H9 (cell line): ENCODE results near the gene MMP17. TPM values are rescaled to one million over a fixed set of nuclear protein-coding genes. Genes with fewer than 3 reads are reported as not detected.

Experiments
- DNase-seq: peaks from one replicate; pipeline ENCODE4 v3.0.0-alpha.2; 2017
- H2AFZ ChIP-seq: one replicate; pipeline ENCODE4 v1.6.1; 2013; ENCODE audit warnings: mild to moderate bottlenecking, low read length, control low read depth, moderate library complexity
- H2AK5ac ChIP-seq: 2 replicates; pipeline ENCODE4 v1.6.1; 2013; ENCODE audit warnings: low read length, control low read depth, mixed read lengths; ENCODE audit not compliant: insufficient read length
- H2BK120ac ChIP-seq: one replicate; pipeline ENCODE4 v1.6.1; 2013; ENCODE audit warnings: low read depth, mild to moderate bottlenecking, low read length, control low read depth, inconsistent platforms; ENCODE audit not compliant: poor library complexity, severe bottlenecking
- H2BK12ac ChIP-seq: 2 replicates; pipeline ENCODE4 v1.6.1; 2013; ENCODE audit warnings: low read length, control low read depth, mixed read lengths, low read depth; ENCODE audit not compliant: insufficient read length
- H2BK15ac ChIP-seq: 2 replicates; pipeline ENCODE4 v1.6.1; 2013; ENCODE audit warnings: low read depth, low read length, control low read depth
- H2BK20ac ChIP-seq: one replicate; pipeline ENCODE4 v1.6.1; 2013; ENCODE audit warnings: low read depth, mild to moderate bottlenecking, low read length, control low read depth, inconsistent platforms; ENCODE audit not compliant: poor library complexity, severe bottlenecking
- H2BK5ac ChIP-seq: 2 replicates; pipeline ENCODE4 v1.6.1; 2013; ENCODE audit warnings: low read length, control low read depth, mixed read lengths; ENCODE audit not compliant: insufficient read length
- H3K14ac ChIP-seq: 2 replicates; pipeline ENCODE4 v1.6.1; 2013; ENCODE audit warnings: low read length, control low read depth; ENCODE audit not compliant: insufficient read depth
- H3K18ac ChIP-seq: 2 replicates; pipeline ENCODE4 v1.6.1; 2013; ENCODE audit warnings: low read depth, mild to moderate bottlenecking, mixed read lengths, low read length, control low read depth; ENCODE audit not compliant: insufficient read length
- H3K23ac ChIP-seq: 2 replicates; pipeline ENCODE4 v1.6.1; 2013; ENCODE audit warnings: low read length, control low read depth, mixed read lengths, low read depth; ENCODE audit not compliant: insufficient read length
- H3K23me2 ChIP-seq: 2 replicates; pipeline ENCODE4 v1.6.1; 2013; ENCODE audit warnings: low read depth, mild to moderate bottlenecking, mixed read lengths, low read length, control low read depth; ENCODE audit not compliant: insufficient read length, poor library complexity, severe bottlenecking
- H3K27ac ChIP-seq: 2 replicates; pipeline ENCODE4 v1.5.1; 2013; ENCODE audit warnings: low read length, control low read depth, mixed read lengths, low read depth; ENCODE audit not compliant: insufficient read length
- H3K27me3 ChIP-seq: 2 replicates; pipeline ENCODE4 v1.6.1; 2013; ENCODE audit warnings: low read length, control low read depth, inconsistent platforms; ENCODE audit not compliant: insufficient read depth
- H3K4ac ChIP-seq: 2 replicates; pipeline ENCODE4 v1.6.1; 2013; ENCODE audit warnings: low read depth, mild to moderate bottlenecking, control low read depth, inconsistent platforms, low read length, moderate library complexity
- H3K4me1 ChIP-seq: 2 replicates; pipeline ENCODE4 v1.6.1; 2013; ENCODE audit warnings: low read length, control low read depth, inconsistent platforms; ENCODE audit not compliant: insufficient read depth
- H3K4me2 ChIP-seq: 2 replicates; pipeline ENCODE4 v1.6.1; 2013; ENCODE audit warnings: low read length, control low read depth, mixed read lengths; ENCODE audit not compliant: insufficient read length, insufficient read depth
- H3K56ac ChIP-seq: 2 replicates; pipeline ENCODE4 v1.6.1; 2013; ENCODE audit warnings: low read depth, mild to moderate bottlenecking, mixed read lengths, low read length, control low read depth; ENCODE audit not compliant: insufficient read length
- H3K79me1 ChIP-seq: 2 replicates; pipeline ENCODE4 v1.6.1; 2013; ENCODE audit warnings: low read depth, mild to moderate bottlenecking, moderate library complexity, low read length, control low read depth, inconsistent platforms; ENCODE audit not compliant: insufficient read depth, poor library complexity, severe bottlenecking
- H3K79me2 ChIP-seq: 2 replicates; pipeline ENCODE4 v1.6.1; 2013; ENCODE audit warnings: low read length, control low read depth, inconsistent platforms; ENCODE audit not compliant: insufficient read depth
- H3K9ac ChIP-seq: 2 replicates; pipeline ENCODE4 v1.6.1; 2013; ENCODE audit warnings: low read length, control low read depth, mixed read lengths; ENCODE audit not compliant: insufficient read length; ENCODE audit errors: extremely low read depth
- H3K9me3 ChIP-seq: one replicate; pipeline ENCODE4 v1.6.1; 2013; ENCODE audit warnings: low read depth, low read length, inconsistent platforms; ENCODE audit not compliant: control insufficient read depth
- H3T11ph ChIP-seq: one replicate; pipeline ENCODE4 v1.6.1; 2013; ENCODE audit warnings: mild to moderate bottlenecking, low read length, control low read depth, inconsistent platforms
- H4K20me1 ChIP-seq: one replicate; pipeline ENCODE4 v1.6.1; 2013; ENCODE audit not compliant: control insufficient read depth, insufficient read length, insufficient read depth
- H4K5ac ChIP-seq: 2 replicates; pipeline ENCODE4 v1.6.1; 2013; ENCODE audit warnings: low read depth, mild to moderate bottlenecking, mixed read lengths, low read length, control low read depth; ENCODE audit not compliant: insufficient read length
- H4K8ac ChIP-seq: replicated peaks from 2 replicates; pipeline ENCODE4 v1.6.1; 2013; ENCODE audit warnings: low read length, control low read depth, mixed read lengths, low read depth; ENCODE audit not compliant: insufficient read length
- H4K91ac ChIP-seq: 2 replicates; pipeline ENCODE4 v1.6.1; 2013; ENCODE audit warnings: low read depth, mild to moderate bottlenecking, moderate library complexity, mixed read lengths, low read length, control low read depth; ENCODE audit not compliant: insufficient read length
- H3K27ac Mint-ChIP-seq, 3 experiments: 2 replicates in 2 of 3; 3 replicates in 1 of 3; pipeline ENCODE4 v1.8.0; 2020 to 2021; ENCODE audit warnings: mixed read lengths in 3 of 3, mild to moderate bottlenecking in 1 of 3, moderate library complexity in 1 of 3
- H3K27me3 Mint-ChIP-seq: 2 replicates; pipeline ENCODE4 v1.8.0; 2021; ENCODE audit warnings: low read depth, mild to moderate bottlenecking, moderate library complexity, mixed read lengths
- H3K36me3 Mint-ChIP-seq, 3 experiments: 2 replicates in 2 of 3; 3 replicates in 1 of 3; pipeline ENCODE4 v1.8.0; 2020 to 2021; ENCODE audit warnings: low read depth in 3 of 3, mixed read lengths in 3 of 3; ENCODE audit not compliant: insufficient read depth in 1 of 3
- H3K4me1 Mint-ChIP-seq, 2 experiments: 2 replicates each; pipeline ENCODE4 v1.8.0; 2020; ENCODE audit warnings: mixed read lengths in 2 of 2
- H3K4me3 Mint-ChIP-seq, 2 experiments: 2 replicates in 1 of 2; 3 replicates in 1 of 2; pipeline ENCODE4 v1.8.0; 2020 to 2021; ENCODE audit warnings: mild to moderate bottlenecking in 2 of 2, mixed read lengths in 2 of 2, moderate library complexity in 1 of 2
- H3K9me3 Mint-ChIP-seq, 2 experiments: 2 replicates in 1 of 2; 3 replicates in 1 of 2; pipeline ENCODE4 v1.8.0; 2020; ENCODE audit warnings: mild to moderate bottlenecking in 2 of 2, mixed read lengths in 2 of 2, moderate library complexity in 1 of 2
- CTCF ChIP-seq: fragments of 200-600 bp; sonication (generic); conservative IDR thresholded peaks from 3 replicates; pipeline ENCODE4 v1.8.0; 2021; ENCODE audit warnings: antibody characterized with exemption, mild to moderate bottlenecking
- WGBS: extraction: QIAGEN DNeasy Blood & Tissue Kit; methylation state at CpG from one replicate; pipeline ENCODE4 v1.1.7; 2013; ENCODE audit warnings: missing lambda C conversion rate, low lambda C conversion rate, mixed read lengths; ENCODE audit not compliant: insufficient read length; ENCODE audit errors: extremely low coverage; 5-methylcytosine and 5-hydroxymethylcytosine counted together
- total RNA-seq: library from RNA; stranded (reverse); gene quantifications from 2 replicates; pipeline ENCODE4 v1.2.1, GENCODE V29; 2021

Gene MMP17
- total RNA-seq, 1 experiment from 2014 or later = 14.8 TPM

- Histone ChIP-seq H3K9ac (no peak overlapping the region), H3K27me3 (no peaks in the 10 kb centered on the region), H2BK20ac (no peak overlapping the region), H3K27ac (no peak overlapping the region), H4K8ac (no peak overlapping the region), H2BK120ac (no peak overlapping the region), H3K23ac (no peak overlapping the region), H3K4me1 (no peaks in the 10 kb centered on the region), H2BK15ac (no peak overlapping the region), H3K9me3 (no peaks in the 10 kb centered on the region), H3T11ph (no peak overlapping the region), H4K91ac (no peak overlapping the region), H2AFZ (no peak overlapping the region), H3K14ac (no peak overlapping the region), H3K4ac (no peak overlapping the region; the same call in 1 of the 2 replicates), H4K5ac (no peak overlapping the region), H3K79me2 (no peaks in the 10 kb centered on the region), H3K79me1 (no peaks in the 10 kb centered on the region), H3K23me2 (no peaks in the 10 kb centered on the region), H3K18ac (no peak overlapping the region), H2BK12ac (no peak overlapping the region), H4K20me1 (no peaks in the 10 kb centered on the region), H3K56ac (no peak overlapping the region), H2BK5ac (no peak overlapping the region), H2AK5ac (no peak overlapping the region), H3K4me2 (no peak overlapping the region)
- peaks cover 8 to 11% of the 10 kb centered on the region in 2 experiments for H3K4me1 Mint-ChIP-seq
- H3K36me3 Mint-ChIP-seq = peaks cover 5 to 9% (median 8%) of the 10 kb centered on the region in 3 experiments; a peak in 4 of 7 replicates
- no peaks in the 10 kb centered on the region for H3K9me3 Mint-ChIP-seq
- H3K4me3 Mint-ChIP-seq = no peak overlapping the region; a peak in 1 of 5 replicates
- no peak for TF ChIP-seq CTCF
- H3K27ac Mint-ChIP-seq = no peak overlapping the region
- peaks cover 6% of the 10 kb centered on the region; the same call in 1 of the 2 replicates for H3K27me3 Mint-ChIP-seq
- WGBS = no CpG with 5 or more reads among the region's 37 CpGs
- peak; percentile 37 for DNase-seq
These were observed 23.8 kb downstream of the MMP17 start for GRCh38 chr12:131851741-131852550.
